ENCODE results near the gene S100A2. TPM values are rescaled to one million over a fixed set of nuclear protein-coding genes. Genes with fewer than 3 reads are reported as not detected.
A peak's percentile ranks its signal among the peaks of the same experiment; 100 is the strongest.

The S100A2 gene
- total RNA-seq, 4 donors from 2014 or later: 14.7 TPM; not detected in 3

DNA sequence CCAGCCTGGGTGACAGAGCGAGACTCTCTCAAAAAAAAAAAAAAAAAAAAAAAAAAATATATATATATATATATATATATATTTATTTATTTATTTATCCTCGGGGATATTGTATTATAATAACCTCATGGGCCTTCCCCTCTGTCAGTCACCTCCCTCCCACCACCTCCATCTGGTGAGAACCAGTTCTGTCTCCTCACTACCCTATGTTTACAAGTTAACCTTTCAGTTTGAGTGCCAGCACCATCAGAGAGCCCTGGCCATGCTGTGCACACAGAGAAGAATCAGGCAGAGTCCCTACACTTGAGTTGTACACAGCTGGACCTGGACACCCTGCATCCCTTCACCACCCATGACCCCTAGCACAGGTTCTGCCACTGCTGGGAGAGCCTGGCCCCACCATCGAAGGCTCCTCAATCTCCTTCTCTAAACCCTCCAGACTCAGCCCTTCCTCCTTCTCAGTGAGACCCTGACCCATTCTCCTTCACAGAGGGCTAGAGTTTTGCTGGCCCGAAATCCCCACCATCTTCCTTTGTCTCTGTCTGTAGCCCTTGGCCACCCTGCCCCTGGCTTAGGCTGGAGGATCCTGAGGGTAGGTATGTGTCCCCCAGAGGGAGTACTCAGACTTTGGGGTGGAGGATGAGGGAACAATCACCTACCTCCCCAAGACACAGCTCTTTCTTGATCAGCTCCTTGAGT lies 26.1 kb downstream of the S100A2 start:
- no peaks in the 10 kb centered on the region for H3K36me3 ChIP-seq
- peaks cover 6 to 26% of the 10 kb centered on the region in 2 donors for H3K4me1 ChIP-seq
- intact Hi-C loops (cut with DNase I; ENCODE audit: low total_unique reads) (no loop called here), in situ Hi-C loops (cut with MboI; ENCODE audit: low sequenced_read_pairs in 4 of 4) (loop anchor here in 1 of 4 donors (25.0 kb wide), 1 partner anchor 448 kb away; the partner anchor contains the start of genes JTB, RAB13 and RPS27)
- TF ChIP-seq POLR2A (IDR thresholded peaks at IDR 0.05): no peak
- TF ChIP-seq, protein P1, sequence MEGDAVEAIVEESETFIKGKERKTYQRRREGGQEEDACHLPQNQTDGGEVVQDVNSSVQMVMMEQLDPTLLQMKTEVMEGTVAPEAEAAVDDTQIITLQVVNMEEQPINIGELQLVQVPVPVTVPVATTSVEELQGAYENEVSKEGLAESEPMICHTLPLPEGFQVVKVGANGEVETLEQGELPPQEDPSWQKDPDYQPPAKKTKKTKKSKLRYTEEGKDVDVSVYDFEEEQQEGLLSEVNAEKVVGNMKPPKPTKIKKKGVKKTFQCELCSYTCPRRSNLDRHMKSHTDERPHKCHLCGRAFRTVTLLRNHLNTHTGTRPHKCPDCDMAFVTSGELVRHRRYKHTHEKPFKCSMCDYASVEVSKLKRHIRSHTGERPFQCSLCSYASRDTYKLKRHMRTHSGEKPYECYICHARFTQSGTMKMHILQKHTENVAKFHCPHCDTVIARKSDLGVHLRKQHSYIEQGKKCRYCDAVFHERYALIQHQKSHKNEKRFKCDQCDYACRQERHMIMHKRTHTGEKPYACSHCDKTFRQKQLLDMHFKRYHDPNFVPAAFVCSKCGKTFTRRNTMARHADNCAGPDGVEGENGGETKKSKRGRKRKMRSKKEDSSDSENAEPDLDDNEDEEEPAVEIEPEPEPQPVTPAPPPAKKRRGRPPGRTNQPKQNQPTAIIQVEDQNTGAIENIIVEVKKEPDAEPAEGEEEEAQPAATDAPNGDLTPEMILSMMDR (IDR thresholded peaks at IDR 0.05 in 4 of 5, conservative IDR thresholded peaks at IDR 0.05 in 1 of 5): no peak
- H3K27ac ChIP-seq: no peak overlapping the region
- ATAC-seq (no peak), DNase-seq (no peak)
- no peaks in the 10 kb centered on the region for H3K9me3 ChIP-seq
- H3K27me3 ChIP-seq: no peaks in the 10 kb centered on the region
- H3K4me3 ChIP-seq: no peak overlapping the region

DNA sequence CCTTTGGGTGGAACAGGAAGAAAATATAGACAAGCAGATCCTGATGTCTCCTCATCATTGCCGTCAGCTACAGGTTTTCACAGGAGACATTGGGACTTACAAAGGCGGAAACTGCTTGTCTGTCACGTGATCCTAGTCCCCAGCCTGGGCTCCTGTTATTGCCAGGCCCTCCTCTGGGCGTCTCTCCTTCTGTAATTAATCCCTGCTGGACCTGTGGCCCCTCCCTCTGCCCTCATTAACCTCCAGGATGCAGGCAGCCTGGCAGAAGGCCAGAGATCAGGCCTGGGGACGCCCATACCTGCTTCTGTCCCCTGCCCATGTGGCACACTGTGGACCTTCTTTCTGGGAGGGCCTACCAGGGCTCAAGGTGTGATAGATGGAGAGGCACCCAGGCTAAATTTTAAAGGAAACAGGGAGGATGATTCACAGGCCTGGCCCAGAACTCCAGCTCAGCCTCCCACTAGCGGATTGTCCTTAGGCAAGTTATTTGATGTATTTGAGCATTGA lies 27.3 kb downstream of the S100A2 start:
- ATAC-seq (no peak), DNase-seq (no peak)
- TF ChIP-seq, protein P1 (IDR thresholded peaks at IDR 0.05 in 4 of 5, conservative IDR thresholded peaks at IDR 0.05 in 1 of 5): no peak
- no peak for TF ChIP-seq POLR2A (IDR thresholded peaks at IDR 0.05)
- intact Hi-C loops (cut with DNase I; ENCODE audit: low total_unique reads) (no loop called here), in situ Hi-C loops (cut with MboI; ENCODE audit: low sequenced_read_pairs in 4 of 4) (loop anchor here in 1 of 4 donors (25.0 kb wide), 1 partner anchor 449 kb away; the partner anchor contains the start of genes JTB, RAB13 and RPS27)
- Histone ChIP-seq H3K27me3 (no peaks in the 10 kb centered on the region), H3K36me3 (no peaks in the 10 kb centered on the region), H3K4me3 (no peak overlapping the region), H3K27ac (peak overlapping the region in 2 of 4 donors; percentile 5 to 19), H3K4me1 (peaks cover 10 to 26% of the 10 kb centered on the region in 2 donors), H3K9me3 (no peaks in the 10 kb centered on the region)

DNA sequence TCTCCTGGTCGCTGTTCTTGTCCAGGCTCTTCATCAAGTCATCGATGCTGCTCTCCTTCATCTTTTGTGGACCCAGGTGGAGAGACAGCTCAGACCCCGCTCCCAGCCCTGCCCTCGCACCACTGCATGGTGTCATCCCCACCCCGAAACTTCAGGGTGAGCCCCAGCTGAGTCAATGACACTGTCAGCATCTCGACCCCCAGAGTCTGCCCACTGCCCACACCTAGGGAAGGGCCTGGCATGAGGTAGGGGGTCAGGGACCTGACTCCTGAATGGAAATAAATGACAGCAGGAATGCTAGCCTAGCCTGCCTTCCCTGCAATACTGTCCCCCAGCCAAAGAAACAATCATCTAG lies 28.3 kb downstream of the S100A2 start:
- Histone ChIP-seq H3K27ac (no peak overlapping the region), H3K4me3 (no peak overlapping the region), H3K4me1 (peaks cover 10 to 28% of the 10 kb centered on the region in 2 donors), H3K36me3 (no peaks in the 10 kb centered on the region), H3K9me3 (no peaks in the 10 kb centered on the region), H3K27me3 (no peaks in the 10 kb centered on the region)
- in situ Hi-C loops (cut with MboI; ENCODE audit: low sequenced_read_pairs in 4 of 4) (loop anchor here in 1 of 4 donors (25.0 kb wide), 1 partner anchor 450 kb away; the partner anchor contains the start of genes JTB, RAB13 and RPS27), intact Hi-C loops (cut with DNase I; ENCODE audit: low total_unique reads) (no loop called here)
- no peak for DNase-seq
- no peak for ATAC-seq
- TF ChIP-seq, protein P1 (IDR thresholded peaks at IDR 0.05 in 4 of 5, conservative IDR thresholded peaks at IDR 0.05 in 1 of 5): no peak
- no peak for TF ChIP-seq POLR2A (IDR thresholded peaks at IDR 0.05)

DNA sequence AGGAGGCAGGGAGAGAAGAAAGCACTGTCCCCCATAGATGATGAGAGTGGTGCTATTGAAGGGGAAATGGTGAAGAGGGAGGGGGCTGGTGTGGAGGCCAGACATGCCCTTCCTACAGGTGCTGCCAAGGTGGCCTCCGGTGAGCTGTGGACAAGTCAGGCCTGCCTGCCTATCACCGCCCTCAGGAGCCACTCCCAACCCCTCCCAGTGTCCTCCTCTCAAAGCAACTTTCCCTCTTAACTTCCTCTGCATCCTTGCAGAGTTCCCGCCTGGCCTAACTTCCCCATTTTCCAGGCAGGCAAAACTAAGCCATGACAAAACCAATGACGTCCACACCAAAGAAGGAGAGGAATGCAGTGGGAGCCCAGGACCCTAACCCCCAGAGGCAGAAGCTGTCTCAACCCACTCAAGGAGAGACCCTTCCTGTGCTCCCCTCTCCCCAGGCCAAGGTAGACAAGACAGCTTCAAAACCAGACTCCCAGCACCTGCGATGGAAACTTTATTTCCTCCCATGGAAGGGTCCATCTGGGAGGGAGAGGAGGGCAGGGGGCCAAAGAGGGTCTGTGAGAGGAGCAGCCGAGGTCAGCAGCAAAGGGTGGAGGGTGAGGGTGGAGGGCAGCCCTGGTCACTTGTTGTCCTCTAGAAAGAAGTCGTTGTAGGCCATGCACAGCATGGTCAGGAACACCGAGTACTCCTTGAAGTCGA lies 28.8 kb downstream of the S100A2 start:
- Histone ChIP-seq H3K9me3 (no peaks in the 10 kb centered on the region), H3K4me3 (peak overlapping the region; percentile 54 to 70 (median 65)), H3K4me1 (peaks cover 10 to 28% of the 10 kb centered on the region in 2 donors), H3K36me3 (no peaks in the 10 kb centered on the region), H3K27ac (peak overlapping the region; percentile 82 to 92 (median 86)), H3K27me3 (no peaks in the 10 kb centered on the region)
- DNase-seq (peak in 1 of 2 donors; percentile 45), ATAC-seq (no peak)
- in situ Hi-C loops (cut with MboI; ENCODE audit: low sequenced_read_pairs in 4 of 4): loop anchor here in 1 of 4 donors (25.0 kb wide), 1 partner anchor 450 kb away; the partner anchor contains the start of genes JTB, RAB13 and RPS27
- TF ChIP-seq, protein P1 (IDR thresholded peaks at IDR 0.05 in 4 of 5, conservative IDR thresholded peaks at IDR 0.05 in 1 of 5): no peak
- TF ChIP-seq POLR2A (IDR thresholded peaks at IDR 0.05): no peak
- intact Hi-C loops (cut with DNase I; ENCODE audit: low total_unique reads): no loop called here
